C4-2B (cell line): Measurements from ENCODE around the gene FOXI1.

Source experiments
- ZFX ChIP-seq: fragments of 450-650 bp; IDR thresholded peaks from 2 replicates; pipeline ENCODE4 v1.6.1; 2017
- TF ChIP-seq, protein P1 (sequence below): fragments of 450-650 bp; conservative IDR thresholded peaks from 2 replicates; pipeline ENCODE4 v1.5.1; 2017; ENCODE audit warnings: mild to moderate bottlenecking

DNA sequence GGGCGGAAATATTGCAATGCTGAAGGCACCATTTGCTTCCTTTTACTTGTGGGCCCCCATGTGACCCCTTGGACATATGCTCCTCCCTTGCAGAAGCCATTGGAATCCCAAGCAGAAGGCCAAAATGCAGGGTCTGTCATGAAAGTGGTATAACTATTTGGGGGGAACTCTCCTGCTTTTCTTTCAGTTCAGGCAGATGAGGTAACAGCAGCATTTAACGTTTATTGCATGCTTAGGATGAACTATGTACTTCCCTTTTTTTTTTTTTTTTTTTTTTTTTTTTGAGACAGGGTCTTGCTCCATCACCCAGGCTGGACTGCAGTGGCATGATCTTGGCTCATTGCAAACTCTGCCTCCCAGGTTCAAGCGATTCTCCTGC lies 7.8 kb downstream of the FOXI1 start:
- TF ChIP-seq, protein P1, sequence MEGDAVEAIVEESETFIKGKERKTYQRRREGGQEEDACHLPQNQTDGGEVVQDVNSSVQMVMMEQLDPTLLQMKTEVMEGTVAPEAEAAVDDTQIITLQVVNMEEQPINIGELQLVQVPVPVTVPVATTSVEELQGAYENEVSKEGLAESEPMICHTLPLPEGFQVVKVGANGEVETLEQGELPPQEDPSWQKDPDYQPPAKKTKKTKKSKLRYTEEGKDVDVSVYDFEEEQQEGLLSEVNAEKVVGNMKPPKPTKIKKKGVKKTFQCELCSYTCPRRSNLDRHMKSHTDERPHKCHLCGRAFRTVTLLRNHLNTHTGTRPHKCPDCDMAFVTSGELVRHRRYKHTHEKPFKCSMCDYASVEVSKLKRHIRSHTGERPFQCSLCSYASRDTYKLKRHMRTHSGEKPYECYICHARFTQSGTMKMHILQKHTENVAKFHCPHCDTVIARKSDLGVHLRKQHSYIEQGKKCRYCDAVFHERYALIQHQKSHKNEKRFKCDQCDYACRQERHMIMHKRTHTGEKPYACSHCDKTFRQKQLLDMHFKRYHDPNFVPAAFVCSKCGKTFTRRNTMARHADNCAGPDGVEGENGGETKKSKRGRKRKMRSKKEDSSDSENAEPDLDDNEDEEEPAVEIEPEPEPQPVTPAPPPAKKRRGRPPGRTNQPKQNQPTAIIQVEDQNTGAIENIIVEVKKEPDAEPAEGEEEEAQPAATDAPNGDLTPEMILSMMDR, result no peak
- TF ChIP-seq ZFX, result no peak
